HG03159 (cell line): ENCODE results near the gene TMEM117.

ENCODE experiments used
- ATAC-seq: cut with Tn5 transposase; IDR thresholded peaks from one replicate; pipeline ENCODE4 v1.9.1; 2021; ENCODE audit warnings: mild to moderate bottlenecking, moderate library complexity; ENCODE audit not compliant: unreplicated experiment

TMEM117 gene

GRCh38 chr12:43835656-43836474 is at the start of gene TMEM117:
TSS of gene TMEM117 (plus strand) at chr12:43836081.
- peak; percentile 77 for ATAC-seq

DNA sequence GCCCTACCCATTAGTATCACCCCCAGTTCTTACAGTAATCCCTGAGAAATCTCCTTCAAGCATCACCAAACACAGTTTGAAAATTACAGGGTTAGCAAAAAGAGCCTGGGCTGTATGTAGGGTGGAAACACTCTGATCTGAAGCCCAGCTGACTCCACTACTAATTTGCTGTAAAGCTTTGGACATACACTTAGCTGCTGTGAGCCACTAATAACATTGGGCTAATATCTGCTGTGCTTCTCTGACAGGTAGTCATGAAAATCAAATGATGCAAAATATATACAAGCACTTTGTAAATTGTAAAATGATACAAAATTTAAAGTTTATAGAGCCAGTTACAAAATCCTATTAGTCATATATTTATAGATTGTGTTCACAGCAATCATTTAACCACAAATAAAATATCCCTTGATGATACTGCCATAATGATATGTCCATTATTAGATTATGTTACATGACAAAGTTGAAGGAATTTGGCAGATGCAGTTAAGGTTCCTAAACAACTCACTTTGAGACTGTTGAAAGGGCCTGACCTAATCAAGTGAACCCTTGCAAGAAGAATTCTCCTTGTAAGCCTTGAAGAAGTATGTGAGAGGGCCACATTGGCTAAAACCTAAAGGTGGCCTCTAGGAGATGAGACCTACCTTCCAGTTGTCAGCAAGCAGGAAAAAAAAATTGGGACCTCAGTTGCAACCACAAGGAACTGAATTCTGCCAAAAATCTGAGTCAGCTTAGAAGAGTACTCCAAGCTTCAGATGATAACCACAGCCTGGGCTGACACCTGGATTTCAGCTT is 48.8 kb upstream of the TMEM117 start:
- ATAC-seq: no peak

DNA sequence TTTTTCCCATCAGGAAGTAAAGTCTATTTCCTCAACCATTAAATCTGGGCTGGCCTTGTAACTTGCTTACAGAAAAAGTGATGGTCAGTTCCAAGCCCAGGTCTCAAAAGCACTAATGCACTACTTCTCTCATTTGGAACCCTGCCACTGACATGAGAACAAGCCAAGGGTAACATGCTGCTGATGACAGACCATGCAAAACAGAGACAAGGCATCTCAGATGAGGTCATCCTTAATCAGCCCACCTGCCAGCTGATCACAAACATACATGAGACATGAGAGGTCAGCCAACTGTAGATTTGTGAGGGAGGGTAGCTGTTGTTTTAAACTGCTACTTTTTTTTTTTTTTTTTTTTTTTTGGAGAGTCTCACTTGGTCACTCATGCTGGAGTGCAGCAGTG is 45.9 kb upstream of the TMEM117 start:
- ATAC-seq: no peak

GRCh38 chr12:43795716-43796280 is 40.1 kb upstream of the TMEM117 start:
- peak; percentile 50 for ATAC-seq

DNA sequence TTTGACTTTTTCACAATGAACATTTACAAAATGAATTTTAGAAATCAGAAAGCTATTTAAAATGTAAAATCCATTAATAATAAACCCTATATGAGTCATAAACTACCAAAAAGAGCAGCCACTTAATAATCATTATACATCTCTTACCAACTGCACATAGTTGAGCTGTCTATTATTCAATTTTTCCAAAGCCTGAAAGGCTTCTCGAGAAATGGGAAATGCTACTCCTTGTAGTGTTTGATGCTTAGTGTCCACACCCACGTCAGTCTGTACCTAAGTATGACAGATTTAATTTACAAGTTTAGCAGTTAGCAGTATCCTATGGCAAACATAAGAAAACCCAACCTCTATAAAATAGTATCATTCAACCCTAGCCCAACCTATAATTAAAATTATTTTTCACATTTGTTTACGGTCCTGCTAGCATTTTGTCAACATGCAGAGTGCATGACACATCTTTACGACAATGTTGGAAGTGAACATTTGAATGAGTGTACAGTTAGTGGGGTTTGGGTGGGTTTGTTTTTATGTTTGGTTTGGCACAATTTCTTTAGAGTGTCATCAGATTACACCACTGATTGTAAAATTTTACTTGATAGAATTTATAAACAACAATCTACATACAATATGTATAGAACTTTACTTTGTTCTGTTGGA is 38.2 kb upstream of the TMEM117 start:
- no peak for ATAC-seq

DNA sequence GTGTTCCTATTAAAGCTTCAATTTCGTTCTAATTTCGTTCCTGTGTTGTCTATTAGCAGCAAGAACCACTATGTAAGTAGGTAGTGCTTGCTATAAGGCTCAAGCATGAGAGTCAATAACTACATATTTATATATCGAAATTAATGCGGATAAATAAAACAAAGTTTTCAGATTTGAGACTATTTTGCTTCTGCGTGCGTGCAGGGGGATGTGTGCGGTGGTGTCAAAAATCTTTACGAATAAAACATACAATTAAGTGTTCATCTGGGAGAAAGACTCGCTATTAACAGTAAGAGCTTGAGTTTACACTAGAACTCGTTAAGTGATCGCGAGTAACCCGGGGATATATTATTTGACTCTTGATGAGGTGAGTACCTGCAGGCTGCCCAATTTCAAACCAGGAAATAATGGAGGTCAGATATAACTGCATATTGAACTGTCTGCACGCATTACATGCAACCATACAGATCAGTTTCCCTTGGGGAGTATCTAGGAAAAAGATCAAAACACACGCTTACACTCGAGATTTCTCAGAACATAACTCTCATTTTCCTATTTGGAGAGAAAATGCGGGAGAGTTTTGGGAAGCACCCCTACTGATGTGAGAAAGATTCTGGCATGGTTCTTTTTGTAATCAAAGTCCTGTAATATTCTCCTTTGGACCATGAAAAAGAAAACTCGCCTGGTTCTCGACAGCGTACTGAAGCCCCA is 30.6 kb upstream of the TMEM117 start:
- ATAC-seq: no peak

DNA sequence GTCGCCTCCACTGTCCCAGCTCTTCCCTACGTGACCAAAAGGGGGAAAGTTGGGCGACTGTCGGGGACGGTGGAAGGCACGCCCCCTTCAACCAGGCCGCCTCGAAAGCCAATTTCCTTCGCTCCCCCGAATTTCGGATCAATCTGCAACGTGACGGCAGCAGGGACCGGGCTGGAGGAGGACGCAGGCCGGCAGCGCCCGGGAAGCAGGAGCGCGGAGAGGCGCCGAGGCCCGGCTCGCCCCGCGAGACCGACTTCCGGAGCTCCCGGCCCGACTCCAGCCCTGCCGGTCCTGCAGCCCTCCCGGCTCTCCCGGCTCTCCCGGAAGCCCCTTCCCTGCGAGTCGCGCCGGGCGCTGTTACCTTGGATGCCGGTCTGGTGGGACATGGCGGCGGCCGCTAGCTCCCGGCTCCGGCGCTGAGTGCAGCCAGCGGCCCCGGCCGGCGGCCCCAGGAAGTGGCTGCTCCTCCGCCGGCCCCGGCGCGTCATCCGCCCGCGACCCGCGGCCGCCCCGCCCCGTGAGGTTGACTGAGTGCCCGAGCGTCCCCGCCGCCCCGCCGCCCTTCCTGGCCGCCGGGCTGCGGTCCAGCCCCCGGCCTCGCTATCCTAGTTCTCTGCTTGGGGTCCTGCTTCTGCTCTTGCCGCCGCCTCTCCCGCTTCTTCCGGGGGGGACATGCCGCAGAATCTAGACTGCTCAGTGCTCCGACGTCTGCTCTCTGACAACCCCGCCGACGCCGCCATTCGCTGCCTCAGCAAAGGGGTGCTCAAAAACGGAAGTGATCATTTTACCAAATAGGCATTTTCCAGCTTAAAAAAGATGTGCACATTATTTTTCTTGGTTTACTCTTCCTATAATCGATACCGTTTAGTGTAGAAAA is 29.8 kb upstream of the TMEM117 start, which contains the start of gene TWF1:
Gene TWF1 (minus strand): TSS at position 458 of the 877 bp plus-strand sequence. CDS start 72 bp downstream, at position 386.
- ATAC-seq: peak; percentile 97

DNA sequence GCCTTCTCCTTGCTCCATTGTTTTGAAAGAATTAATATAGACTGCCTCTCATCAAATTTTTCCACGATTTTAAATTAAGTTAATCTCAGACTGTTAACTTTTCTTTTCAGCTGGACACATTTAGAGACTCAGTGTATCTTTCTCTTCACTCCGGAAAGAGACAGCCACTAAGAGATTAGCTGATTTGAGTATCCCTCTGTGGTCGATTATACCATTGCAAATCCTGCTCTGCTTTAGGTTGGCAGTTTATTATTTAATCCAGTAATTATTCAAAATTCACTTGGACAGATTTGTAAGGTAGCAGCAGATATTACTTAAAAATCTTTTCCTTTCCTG is 29.2 kb upstream of the TMEM117 start:
- ATAC-seq: no peak

- ATAC-seq: no peak
These were observed 28.5 kb upstream of the TMEM117 start for GRCh38 chr12:43807386-43807785.

- no peak for ATAC-seq
These were observed 23.8 kb upstream of the TMEM117 start for GRCh38 chr12:43812057-43812456.

DNA sequence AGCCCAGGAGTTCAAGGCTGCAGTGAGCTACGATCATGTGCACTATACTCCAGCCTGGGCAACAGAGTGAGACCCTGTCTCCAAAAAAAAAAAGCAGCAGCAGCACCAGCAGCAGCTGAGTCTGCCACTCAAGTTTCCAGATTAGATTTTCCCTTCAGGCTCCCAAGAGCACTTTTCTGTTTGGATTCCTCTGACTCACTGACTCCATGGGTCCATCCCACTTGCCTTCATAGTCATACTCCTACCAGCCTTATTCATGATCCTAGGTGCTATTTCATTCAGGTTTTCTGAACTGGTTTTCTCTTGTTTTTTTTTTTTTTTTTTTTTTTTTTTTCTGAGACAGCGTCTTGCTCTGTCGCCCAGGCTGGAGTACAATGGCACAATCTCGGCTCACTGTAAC is 23.0 kb upstream of the TMEM117 start:
- ATAC-seq: no peak

GRCh38 chr12:43815416-43815815 is 20.5 kb upstream of the TMEM117 start:
- no peak for ATAC-seq

DNA sequence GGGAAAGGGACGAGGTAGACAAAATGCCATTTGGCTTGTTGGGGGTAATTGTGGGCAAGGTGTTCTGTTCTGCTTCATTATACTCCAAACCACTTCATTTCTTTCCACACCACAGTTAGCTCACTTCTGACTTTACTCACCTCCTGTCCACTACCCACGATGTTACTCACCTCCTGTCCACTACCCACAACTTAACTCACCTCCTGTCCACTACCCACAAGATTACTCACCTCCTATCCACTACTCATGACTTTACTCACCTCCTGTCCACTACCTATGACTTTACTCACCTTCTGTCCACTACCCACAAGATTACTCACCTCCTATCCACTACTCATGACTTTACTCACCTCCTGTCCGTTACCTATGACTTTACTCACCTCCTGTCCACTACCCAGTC is 19.7 kb upstream of the TMEM117 start:
- ATAC-seq: no peak

GRCh38 chr12:43824207-43824775 is 11.6 kb upstream of the TMEM117 start:
- ATAC-seq: no peak

DNA sequence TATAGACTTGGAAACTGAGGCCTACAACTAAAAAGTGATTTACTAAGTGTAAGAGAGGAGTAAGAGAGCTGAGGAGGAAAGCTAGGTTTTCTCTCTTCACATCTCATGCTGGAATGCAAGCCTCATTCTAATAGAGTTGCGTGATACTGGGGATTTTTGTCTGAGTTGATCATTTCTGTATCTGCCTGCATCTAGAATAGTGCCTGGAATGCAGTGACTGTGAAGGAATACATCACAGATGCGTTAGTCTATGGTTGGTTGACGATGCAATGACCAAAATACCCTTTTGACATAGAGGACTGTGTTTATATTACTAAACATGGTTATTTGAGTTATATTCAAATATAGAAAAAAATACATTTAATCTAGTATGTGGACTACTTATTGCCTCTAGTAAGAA is 9.2 kb upstream of the TMEM117 start:
- no peak for ATAC-seq

GRCh38 chr12:43827093-43827492 is 8.8 kb upstream of the TMEM117 start:
- no peak for ATAC-seq

DNA sequence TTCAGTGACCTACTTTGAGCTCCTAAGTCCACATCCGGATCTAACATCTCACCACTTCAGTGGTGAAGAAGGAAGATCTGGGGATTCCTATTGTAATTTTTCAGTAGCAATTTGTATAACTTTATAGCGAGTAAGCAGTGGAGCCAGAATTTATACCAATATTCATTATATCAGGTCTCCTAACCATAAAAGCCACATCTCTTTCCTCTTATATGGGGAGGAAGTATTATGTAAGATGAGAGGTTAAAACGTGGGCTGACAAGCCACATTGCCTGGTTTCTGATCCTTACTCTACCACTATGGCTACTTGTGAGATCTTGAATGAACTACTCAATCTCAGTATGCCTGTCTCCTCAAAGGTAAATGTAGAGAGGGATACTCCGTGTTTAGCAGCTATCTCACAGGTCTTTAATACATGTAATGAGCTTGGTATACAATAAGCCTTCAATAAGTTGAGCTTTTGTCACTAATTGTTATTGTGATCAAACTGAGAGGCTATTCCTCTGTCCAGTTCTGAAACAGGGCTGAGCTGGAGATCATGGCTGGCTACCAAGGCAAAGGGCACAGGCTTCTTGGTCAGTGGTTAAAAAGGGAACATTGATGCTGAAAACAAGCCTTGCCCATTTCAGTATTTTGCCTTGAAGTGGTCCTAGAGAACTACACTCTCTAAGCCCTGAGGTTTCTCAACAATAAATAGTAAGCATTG is 3.3 kb upstream of the TMEM117 start:
- no peak for ATAC-seq

DNA sequence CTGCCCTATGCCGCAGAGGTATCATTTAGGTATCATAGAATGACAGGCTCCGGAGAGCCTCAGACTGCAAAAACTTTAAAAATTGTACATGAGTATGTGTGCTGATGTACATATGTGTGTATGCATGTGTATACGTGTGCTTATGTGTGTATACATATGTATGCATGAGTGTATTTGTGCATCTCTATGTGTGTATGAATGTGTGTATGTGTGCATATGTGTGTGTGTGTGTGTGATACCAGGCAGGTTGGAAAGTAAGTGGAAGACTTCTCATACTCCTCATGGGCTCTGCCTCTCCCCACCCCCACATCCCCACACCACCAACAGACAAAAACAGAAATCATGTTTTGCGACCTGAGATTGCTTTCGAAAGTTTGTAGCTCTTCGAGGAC is 621 bp upstream of the TMEM117 start:
- peak; percentile 9 for ATAC-seq

DNA sequence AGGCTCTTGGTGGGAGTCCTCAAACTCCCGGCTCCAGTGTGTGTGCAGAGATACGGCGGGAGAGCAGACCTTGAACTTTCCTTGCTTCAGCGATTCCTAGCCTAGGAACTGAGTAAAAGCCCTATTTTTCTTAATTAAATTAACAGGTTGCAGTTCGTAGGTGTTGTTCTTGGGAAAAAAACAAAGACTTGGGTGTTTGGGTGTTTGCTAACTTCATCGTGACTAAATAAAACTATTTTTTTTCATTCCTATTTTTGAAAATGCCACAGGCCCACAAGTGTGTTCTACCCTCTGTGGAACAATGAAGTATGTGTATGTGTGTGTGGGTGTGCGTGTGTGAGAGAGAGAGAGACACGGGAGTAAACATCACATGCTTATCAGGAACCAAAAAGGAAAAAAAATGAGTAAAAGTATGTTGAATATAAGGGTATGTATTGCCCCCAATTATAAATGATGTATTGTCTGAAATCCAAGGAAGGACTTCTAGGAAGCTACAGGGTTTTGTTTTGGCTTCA is 651 bp downstream of the TMEM117 start:
- ATAC-seq: peak; percentile 35
